ENCODE results near the gene TFB1M.

TFB1M gene

DNA sequence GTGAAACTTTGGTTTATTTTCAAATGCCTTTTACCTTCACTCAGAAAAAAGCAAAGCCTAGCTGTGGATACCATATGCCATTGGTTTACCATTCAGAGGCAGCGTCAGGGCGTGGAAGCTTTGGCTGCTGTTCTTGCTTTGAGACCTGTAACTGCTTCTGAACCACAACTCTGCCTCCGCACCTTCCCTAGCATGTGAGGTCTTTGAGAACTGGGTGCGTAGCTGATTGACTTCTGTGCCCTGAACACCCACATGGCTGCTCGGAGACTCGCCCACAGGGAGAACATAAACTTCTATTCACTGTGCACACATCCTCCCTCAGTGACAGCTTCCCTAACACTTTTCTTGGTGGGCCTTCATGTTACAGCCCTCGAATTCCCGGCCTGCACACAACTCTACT lies 61.7 kb downstream of the TFB1M start:
- H3K4me1 Mint-ChIP-seq = peaks cover 11% of the 10 kb centered on the region
- DNase-seq = no peak
- TF ChIP-seq, protein P1, sequence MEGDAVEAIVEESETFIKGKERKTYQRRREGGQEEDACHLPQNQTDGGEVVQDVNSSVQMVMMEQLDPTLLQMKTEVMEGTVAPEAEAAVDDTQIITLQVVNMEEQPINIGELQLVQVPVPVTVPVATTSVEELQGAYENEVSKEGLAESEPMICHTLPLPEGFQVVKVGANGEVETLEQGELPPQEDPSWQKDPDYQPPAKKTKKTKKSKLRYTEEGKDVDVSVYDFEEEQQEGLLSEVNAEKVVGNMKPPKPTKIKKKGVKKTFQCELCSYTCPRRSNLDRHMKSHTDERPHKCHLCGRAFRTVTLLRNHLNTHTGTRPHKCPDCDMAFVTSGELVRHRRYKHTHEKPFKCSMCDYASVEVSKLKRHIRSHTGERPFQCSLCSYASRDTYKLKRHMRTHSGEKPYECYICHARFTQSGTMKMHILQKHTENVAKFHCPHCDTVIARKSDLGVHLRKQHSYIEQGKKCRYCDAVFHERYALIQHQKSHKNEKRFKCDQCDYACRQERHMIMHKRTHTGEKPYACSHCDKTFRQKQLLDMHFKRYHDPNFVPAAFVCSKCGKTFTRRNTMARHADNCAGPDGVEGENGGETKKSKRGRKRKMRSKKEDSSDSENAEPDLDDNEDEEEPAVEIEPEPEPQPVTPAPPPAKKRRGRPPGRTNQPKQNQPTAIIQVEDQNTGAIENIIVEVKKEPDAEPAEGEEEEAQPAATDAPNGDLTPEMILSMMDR (IDR thresholded peaks at IDR 0.05) = no peak
- H3K27me3 Mint-ChIP-seq (ENCODE audit: low read depth, poor library complexity) = peaks cover 2% of the 10 kb centered on the region
- H3K27ac Mint-ChIP-seq = peak overlapping the region; percentile 73
- no peaks in the 10 kb centered on the region for H3K9me3 Mint-ChIP-seq
- H3K36me3 Mint-ChIP-seq (ENCODE audit: low read depth) = peaks cover 43% of the 10 kb centered on the region
- H3K4me3 Mint-ChIP-seq = no peak overlapping the region

DNA sequence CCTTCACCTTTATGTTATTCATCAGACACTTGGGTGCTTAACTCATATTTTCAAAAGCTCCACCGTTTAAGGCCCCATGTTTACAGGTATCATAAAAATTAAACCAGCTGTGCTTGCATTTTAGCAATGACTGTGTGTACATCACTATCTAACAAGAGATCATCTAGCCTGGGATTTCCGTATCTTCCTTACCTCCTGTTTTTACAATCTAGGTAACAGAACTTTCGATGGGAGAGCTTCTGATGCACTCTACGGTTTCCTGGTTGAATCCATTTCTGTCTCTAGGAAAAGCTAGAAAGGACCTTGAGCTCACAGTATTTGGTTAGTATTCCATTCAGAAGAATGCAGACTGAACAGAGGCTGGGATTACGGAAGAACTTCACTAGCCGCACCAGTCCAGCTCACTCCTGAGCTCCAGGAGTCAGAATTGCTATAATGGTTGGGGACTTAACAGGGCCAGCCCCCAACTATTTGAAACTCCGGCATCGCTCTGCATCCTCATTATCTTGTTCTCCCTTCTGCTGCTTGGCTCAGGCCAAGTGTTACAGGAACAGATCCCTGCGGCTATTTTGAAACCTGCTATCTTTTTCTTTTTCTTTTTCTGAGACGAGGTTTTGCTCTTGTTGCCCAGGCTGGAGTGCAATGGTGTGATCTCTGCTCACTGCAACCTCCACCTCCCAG lies 63.4 kb downstream of the TFB1M start:
- Mint-ChIP-seq H3K27me3 (ENCODE audit: low read depth, poor library complexity) (no peaks in the 10 kb centered on the region), H3K4me1 (peaks cover 11% of the 10 kb centered on the region), H3K36me3 (ENCODE audit: low read depth) (peaks cover 41% of the 10 kb centered on the region), H3K9me3 (no peaks in the 10 kb centered on the region), H3K4me3 (no peak overlapping the region), H3K27ac (no peak overlapping the region)
- no peak for DNase-seq
- TF ChIP-seq, protein P1 (IDR thresholded peaks at IDR 0.05) = no peak

DNA sequence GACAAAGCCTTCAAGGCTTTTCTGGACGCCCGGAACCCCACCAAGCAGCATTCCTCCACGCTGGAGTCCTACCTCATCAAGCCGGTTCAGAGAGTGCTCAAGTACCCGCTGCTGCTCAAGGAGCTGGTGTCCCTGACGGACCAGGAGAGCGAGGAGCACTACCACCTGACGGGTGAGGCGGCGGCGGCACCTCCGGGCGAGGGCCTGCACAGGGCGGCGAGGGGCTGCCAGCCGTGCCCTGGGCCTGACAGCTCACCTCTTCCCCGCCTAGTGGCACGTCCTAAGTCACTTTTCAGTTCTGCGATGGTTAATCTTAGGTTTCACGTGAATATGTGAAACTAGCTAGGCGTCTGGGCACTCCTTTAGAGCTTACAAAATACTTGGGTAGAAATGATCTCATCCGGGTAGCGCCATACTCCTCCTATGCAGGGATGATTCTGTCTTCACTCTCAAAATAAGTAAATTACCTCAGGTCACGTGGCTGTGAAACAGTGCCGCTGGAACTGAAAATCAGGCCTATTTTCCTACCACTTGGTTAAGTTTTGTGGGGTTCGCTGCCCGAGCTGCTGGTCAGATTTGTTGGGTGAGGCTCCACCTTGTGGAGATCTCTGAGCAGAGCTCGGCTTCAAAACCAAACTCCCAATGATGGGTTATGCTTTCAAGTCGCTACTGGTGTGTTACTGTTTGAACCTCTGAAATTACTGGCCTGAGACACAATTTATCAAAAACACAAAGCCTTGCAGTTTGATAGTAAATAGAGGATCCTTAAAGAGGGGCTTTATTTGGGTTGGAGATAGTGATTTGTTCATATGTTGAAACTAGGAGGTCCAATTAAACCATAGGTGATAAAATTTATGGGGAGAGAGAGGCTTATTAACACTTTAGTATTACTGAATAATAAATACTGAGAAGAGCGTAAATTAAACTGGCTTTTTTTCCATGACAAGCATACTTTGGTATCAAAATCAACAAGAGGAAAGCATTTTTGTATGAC lies 66.0 kb downstream of the TFB1M start:
- no peak overlapping the region for H3K27ac Mint-ChIP-seq
- H3K9me3 Mint-ChIP-seq = no peaks in the 10 kb centered on the region
- TF ChIP-seq, protein P1 (IDR thresholded peaks at IDR 0.05) = peak; percentile 54
- DNase-seq = peak; percentile 47
- H3K4me1 Mint-ChIP-seq = peaks cover 7% of the 10 kb centered on the region
- peaks cover 31% of the 10 kb centered on the region for H3K36me3 Mint-ChIP-seq (ENCODE audit: low read depth)
- H3K27me3 Mint-ChIP-seq (ENCODE audit: low read depth, poor library complexity) = no peaks in the 10 kb centered on the region
- H3K4me3 Mint-ChIP-seq = no peak overlapping the region

GRCh38 chr6:155247618-155248007 lies 66.7 kb downstream of the TFB1M start:
- H3K9me3 Mint-ChIP-seq = no peaks in the 10 kb centered on the region
- peaks cover 25% of the 10 kb centered on the region for H3K36me3 Mint-ChIP-seq (ENCODE audit: low read depth)
- H3K4me3 Mint-ChIP-seq = no peak overlapping the region
- no peaks in the 10 kb centered on the region for H3K27me3 Mint-ChIP-seq (ENCODE audit: low read depth, poor library complexity)
- peaks cover 5% of the 10 kb centered on the region for H3K4me1 Mint-ChIP-seq
- TF ChIP-seq, protein P1 (IDR thresholded peaks at IDR 0.05) = no peak
- no peak overlapping the region for H3K27ac Mint-ChIP-seq
- DNase-seq = no peak

DNA sequence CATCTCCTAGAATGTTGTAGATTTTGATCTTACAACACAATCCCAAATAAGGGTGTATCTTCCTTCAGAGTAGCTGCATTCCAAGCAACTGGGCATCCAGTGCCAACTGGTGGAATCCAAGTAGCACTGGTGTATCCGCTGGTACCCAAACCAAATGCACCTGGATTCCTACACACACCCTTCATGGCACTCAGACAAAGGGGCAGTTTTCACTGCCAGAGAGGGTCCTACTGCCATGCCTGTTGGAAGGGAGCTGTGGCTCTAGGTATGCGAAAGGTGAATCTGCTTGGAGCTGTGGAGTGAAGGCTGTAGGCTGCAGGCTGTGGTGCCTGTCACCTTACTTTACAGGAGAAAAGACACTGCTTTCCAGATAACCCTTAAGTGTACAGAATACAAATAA lies 67.5 kb downstream of the TFB1M start:
- Mint-ChIP-seq H3K27me3 (ENCODE audit: low read depth, poor library complexity) (peaks cover 3% of the 10 kb centered on the region), H3K9me3 (peaks cover 3% of the 10 kb centered on the region), H3K36me3 (ENCODE audit: low read depth) (peaks cover 31% of the 10 kb centered on the region), H3K4me1 (peaks cover 11% of the 10 kb centered on the region), H3K27ac (no peak overlapping the region), H3K4me3 (no peak overlapping the region)
- no peak for DNase-seq
- TF ChIP-seq, protein P1 (IDR thresholded peaks at IDR 0.05) = no peak
